ENCODE measurements around the gene NPLOC4.

- TF ChIP-seq CTCF (IDR thresholded peaks at IDR 0.05), result no peak
- TF ChIP-seq POLR2A (IDR thresholded peaks at IDR 0.05), result no peak
Observed at GRCh38 chr17:81590121-81590520, 46.8 kb downstream of the NPLOC4 start.

All from heart left ventricle (tissue), 13 donors.